K562 (cell line): ENCODE measurements around the gene CRY2. TPM values are rescaled to one million over a fixed set of nuclear protein-coding genes. Genes with fewer than 3 reads are reported as not detected.

Experiments
- ATAC-seq: fragments of 200-7000 bp; cut with Tn5 transposase; 3 replicates; pipeline ENCODE4 v1.9.1; 2020; ENCODE audit warnings: moderate library complexity
- BruUV-seq: library from RNA; stranded (reverse); fragments of 400-500 nt; replicated peaks from 2 replicates; lab custom pipeline; 2021; lab: Mats Ljungman, UMichigan
- CTCF ChIA-PET: fragments of 300-600 bp; formaldehyde crosslinking; extraction: SDS; loops from one replicate; lab custom pipeline; 2021; ENCODE audit warnings: low intra/inter-chr PET ratio; lab: Yijun Ruan, JAX
- POLR2A ChIA-PET: fragments of 300-600, 350-650 bp; sonication (Branson Sonifier 250); formaldehyde crosslinking; extraction: SDS; loops from one replicate; lab custom pipeline; 2021; ENCODE audit warnings: antibody characterized with exemption, inconsistent platforms; lab: Yijun Ruan, JAX
- DNase-seq, 4 experiments: peaks; one replicate each; pipeline versions ENCODE4 v3.0.0 to v3.0.0-alpha.2; 2011 to 2018; ENCODE audit warnings: low spot score in 3 of 4, mixed read lengths in 3 of 4; ENCODE audit errors: extremely low read depth in 1 of 4
- FAIRE-seq: peaks from 2 replicates; lab custom pipeline; 2011; peaks lifted over from hg19 to GRCh38; lab: Jason Lieb, UNC
- H2AFZ ChIP-seq: 2 replicates; pipeline ENCODE4 v1.6.0; 2011; ENCODE audit warnings: low read depth, low read length, control low read depth, inconsistent platforms
- H3K27ac ChIP-seq: fragments of 200-600 bp; 3 replicates; pipeline ENCODE4 v1.8.0; 2011; ENCODE audit warnings: low read depth, mild to moderate bottlenecking, control low read depth, inconsistent platforms, low read length, moderate library complexity, mixed read lengths; ENCODE audit errors: extremely low read depth
- H3K27me3 ChIP-seq, 2 experiments: fragments of 300-600 bp in 1 of 2; 2 replicates in 1 of 2; 3 replicates in 1 of 2; pipeline versions ENCODE4 v1.6.0 to v1.8.0; 2011; ENCODE audit warnings: inconsistent platforms in 2 of 2, low read length in 2 of 2, mild to moderate bottlenecking in 1 of 2, mixed read lengths in 1 of 2, moderate library complexity in 1 of 2; ENCODE audit not compliant: control insufficient read depth in 2 of 2, insufficient read depth in 2 of 2
- H3K36me3 ChIP-seq: fragments of 300-600 bp; 3 replicates; pipeline ENCODE4 v1.8.0; 2011; ENCODE audit warnings: mild to moderate bottlenecking, low read length, inconsistent platforms; ENCODE audit not compliant: control insufficient read depth, insufficient read depth
- H3K4me1 ChIP-seq, 2 experiments: fragments of 200-600 bp in 1 of 2; replicated peaks in 1 of 2; 2 replicates in 1 of 2; 3 replicates in 1 of 2; pipeline versions ENCODE4 v1.5.1 to v1.8.0; 2011; ENCODE audit warnings: inconsistent platforms in 2 of 2, low read length in 2 of 2, mild to moderate bottlenecking in 1 of 2, mixed read lengths in 1 of 2, moderate library complexity in 1 of 2; ENCODE audit not compliant: control insufficient read depth in 2 of 2, insufficient read depth in 2 of 2
- H3K4me2 ChIP-seq: 2 replicates; pipeline ENCODE4 v1.6.1; 2011; ENCODE audit warnings: low read length, control low read depth, inconsistent platforms, mixed read lengths; ENCODE audit not compliant: insufficient read depth
- H3K4me3 ChIP-seq: fragments of 200-600 bp; sonication (generic), shearing (Covaris generic); 2 replicates; pipeline ENCODE4 v1.5.1; 2016; ENCODE audit warnings: control low read depth, inconsistent platforms
- H3K79me2 ChIP-seq: fragments of 200-600 bp; 3 replicates; pipeline ENCODE4 v1.8.0; 2011; ENCODE audit warnings: low read length, inconsistent platforms; ENCODE audit not compliant: control insufficient read depth, insufficient read depth
- H3K9ac ChIP-seq, 2 experiments: 2 replicates each; pipeline versions ENCODE4 v1.6.0 to v1.6.1; 2011; ENCODE audit warnings: low read depth in 2 of 2, low read length in 2 of 2, control low read depth in 1 of 2, inconsistent platforms in 1 of 2, mild to moderate bottlenecking in 1 of 2, mixed read lengths in 1 of 2; ENCODE audit not compliant: insufficient read depth in 1 of 2
- H3K9me1 ChIP-seq: one replicate; pipeline ENCODE4 v1.6.0; 2011; ENCODE audit warnings: inconsistent platforms, mild to moderate bottlenecking, low read length, moderate library complexity; ENCODE audit not compliant: control insufficient read depth, insufficient read depth
- H3K9me3 ChIP-seq: replicated peaks from 2 replicates; pipeline ENCODE4 v1.5.1; 2011; ENCODE audit warnings: low read depth, low read length, inconsistent platforms; ENCODE audit not compliant: control insufficient read depth, insufficient read depth
- H4K20me1 ChIP-seq: replicated peaks from 2 replicates; pipeline ENCODE4 v1.6.1; 2011; ENCODE audit warnings: low read length, inconsistent platforms, mixed read lengths; ENCODE audit not compliant: control insufficient read depth, insufficient read depth
- IRF9 ChIP-seq: fragments of 450-650 bp; IDR thresholded peaks from 2 replicates; pipeline ENCODE4 v1.6.1; 2016; ENCODE audit warnings: missing biosample characterization, missing genetic modification characterization
- PHTF2 ChIP-seq: fragments of 250-450 bp; sonication (Bioruptor Pico); IDR thresholded peaks from 2 replicates; pipeline ENCODE4 v1.5.0; 2021; ENCODE audit warnings: mild to moderate bottlenecking
- PURB ChIP-seq: sonication (generic); formaldehyde crosslinking; IDR thresholded peaks from 2 replicates; pipeline ENCODE4 v1.9.0; 2021; ENCODE audit warnings: low read depth, mild to moderate bottlenecking, missing genetic modification reagents
- TCFL5 ChIP-seq: fragments of 250-450 bp; sonication (Bioruptor Pico); conservative IDR thresholded peaks from 2 replicates; pipeline ENCODE4 v1.6.1; 2021; ENCODE audit warnings: mild to moderate bottlenecking, moderate library complexity, matching md5 sums
- VEZF1 ChIP-seq: fragments of 200-800 bp; sonication (Bioruptor generic); IDR thresholded peaks from 2 replicates; pipeline ENCODE4 v1.6.1; 2017; ENCODE audit warnings: missing genetic modification characterization, missing compliant biosample characterization
- WHSC1 ChIP-seq: IDR thresholded peaks from one replicate; pipeline ENCODE4 v1.6.1; 2012; ENCODE audit warnings: low read length, control low read depth, inconsistent platforms
- WGBS: fragments of 100-300 bp; shearing (Covaris generic); methylation state at CpG from one replicate; pipeline ENCODE4 v1.1.6; 2016; ENCODE audit warnings: low coverage, mixed read lengths; ENCODE audit not compliant: insufficient coverage; ENCODE audit errors: missing lambda C conversion rate; 5-methylcytosine and 5-hydroxymethylcytosine counted together
- in situ Hi-C: fragments of 300-500 bp; cut with MboI; formaldehyde crosslinking; loops from 4 replicates; pipeline ENCODE4 v1.15.0; 2018; ENCODE audit warnings: inconsistent platforms, mixed read lengths
- intact Hi-C: fragments of 100-400 bp; cut with micrococcal nuclease; formaldehyde crosslinking; loops from 2 replicates; pipeline ENCODE4 v1.14.2; 2022
- polyA plus RNA-seq, 8 experiments: library from polyadenylated mRNA; depleted of rRNA in 4 of 8; stranded (reverse) in 5 of 8; unstranded in 3 of 8; fragments of >200 nt; fragmentation: Nextera tagmentation in 2 of 8; fragmentation: Illumina TruSeq in 1 of 8; extraction: Ambion mirVana in 2 of 8; extraction: Trizol in 1 of 8; gene quantifications; 2 replicates each; pipeline versions ENCODE4 v1.2.1 to v1.2.3, GENCODE V29; 2011 to 2014; ENCODE audit warnings: inconsistent platforms in 1 of 8, missing spikeins in 1 of 8
- total RNA-seq, 7 experiments: library from RNA; depleted of rRNA in 6 of 7; stranded (reverse); fragments of >200 nt in 6 of 7; fragmentation: Illumina TruSeq in 2 of 7; extraction: Trizol in 2 of 7; gene quantifications; 2 replicates each; pipeline versions ENCODE4 v1.2.1 to v1.2.3, GENCODE V29; 2011 to 2021; ENCODE audit warnings: low replicate concordance in 1 of 7
- TF ChIP-seq, protein P1 (sequence below), 2 experiments: fragments of 450-650 bp in 1 of 2; sonication (generic) in 1 of 2; formaldehyde crosslinking in 1 of 2; IDR thresholded peaks; 2 replicates each; pipeline versions ENCODE4 v1.7.1 to v1.9.0; 2016 to 2022; ENCODE audit warnings: inconsistent platforms in 1 of 2, mild to moderate bottlenecking in 1 of 2, missing genetic modification reagents in 1 of 2

Gene CRY2
- total and polyA plus RNA-seq, 9 of the 15 experiments (the other 6 are each of a cell fraction or from before 2014, with no cell fraction given) = 2.3 to 23.9 (median 14.8) TPM

GRCh38 chr11:45818961-45819605 lies 28.2 kb upstream of the CRY2 start:
- no peak overlapping the region for H3K4me3 ChIP-seq
- in situ Hi-C loops (no loop called here), intact Hi-C loops (no loop called here)
- peaks cover 11 to 12% of the 10 kb centered on the region in 2 experiments for H3K4me1 ChIP-seq
- H2AFZ ChIP-seq = no peak overlapping the region
- ChIA-PET POLR2A (interaction anchor here (1.6 kb wide), 1 partner anchor 11 kb away, joined by 5 read pairs; no protein-coding TSS in a partner anchor), CTCF (no interaction called here)
- no peak overlapping the region for H3K27ac ChIP-seq
- H3K9ac ChIP-seq = no peak overlapping the region; a peak in 1 of 4 replicates
- H3K4me2 ChIP-seq = no peak overlapping the region
- peak; percentile 68 for FAIRE-seq
- no peak for ATAC-seq
- no peaks in the 10 kb centered on the region for H4K20me1 ChIP-seq
- H3K36me3 ChIP-seq = no peaks in the 10 kb centered on the region
- WGBS = 45% methylated on average over 6 of the region's 6 CpGs
- BruUV-seq = no TSS peak
- no peak for DNase-seq
- H3K9me3 ChIP-seq = no peaks in the 10 kb centered on the region
- H3K79me2 ChIP-seq = no peaks in the 10 kb centered on the region
- H3K9me1 ChIP-seq = no peaks in the 10 kb centered on the region
- H3K27me3 ChIP-seq = no peaks in the 10 kb centered on the region
- TF ChIP-seq, protein P1, sequence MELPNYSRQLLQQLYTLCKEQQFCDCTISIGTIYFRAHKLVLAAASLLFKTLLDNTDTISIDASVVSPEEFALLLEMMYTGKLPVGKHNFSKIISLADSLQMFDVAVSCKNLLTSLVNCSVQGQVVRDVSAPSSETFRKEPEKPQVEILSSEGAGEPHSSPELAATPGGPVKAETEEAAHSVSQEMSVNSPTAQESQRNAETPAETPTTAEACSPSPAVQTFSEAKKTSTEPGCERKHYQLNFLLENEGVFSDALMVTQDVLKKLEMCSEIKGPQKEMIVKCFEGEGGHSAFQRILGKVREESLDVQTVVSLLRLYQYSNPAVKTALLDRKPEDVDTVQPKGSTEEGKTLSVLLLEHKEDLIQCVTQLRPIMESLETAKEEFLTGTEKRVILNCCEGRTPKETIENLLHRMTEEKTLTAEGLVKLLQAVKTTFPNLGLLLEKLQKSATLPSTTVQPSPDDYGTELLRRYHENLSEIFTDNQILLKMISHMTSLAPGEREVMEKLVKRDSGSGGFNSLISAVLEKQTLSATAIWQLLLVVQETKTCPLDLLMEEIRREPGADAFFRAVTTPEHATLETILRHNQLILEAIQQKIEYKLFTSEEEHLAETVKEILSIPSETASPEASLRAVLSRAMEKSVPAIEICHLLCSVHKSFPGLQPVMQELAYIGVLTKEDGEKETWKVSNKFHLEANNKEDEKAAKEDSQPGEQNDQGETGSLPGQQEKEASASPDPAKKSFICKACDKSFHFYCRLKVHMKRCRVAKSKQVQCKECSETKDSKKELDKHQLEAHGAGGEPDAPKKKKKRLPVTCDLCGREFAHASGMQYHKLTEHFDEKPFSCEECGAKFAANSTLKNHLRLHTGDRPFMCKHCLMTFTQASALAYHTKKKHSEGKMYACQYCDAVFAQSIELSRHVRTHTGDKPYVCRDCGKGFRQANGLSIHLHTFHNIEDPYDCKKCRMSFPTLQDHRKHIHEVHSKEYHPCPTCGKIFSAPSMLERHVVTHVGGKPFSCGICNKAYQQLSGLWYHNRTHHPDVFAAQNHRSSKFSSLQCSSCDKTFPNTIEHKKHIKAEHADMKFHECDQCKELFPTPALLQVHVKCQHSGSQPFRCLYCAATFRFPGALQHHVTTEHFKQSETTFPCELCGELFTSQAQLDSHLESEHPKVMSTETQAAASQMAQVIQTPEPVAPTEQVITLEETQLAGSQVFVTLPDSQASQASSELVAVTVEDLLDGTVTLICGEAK (IDR thresholded peaks at IDR 0.05) = no peak
- TF ChIP-seq, protein P1 (CRISPR knock-in tag; IDR thresholded peaks at IDR 0.05) = no peak
- no peak for TF ChIP-seq TCFL5 (CRISPR knock-in tag)
- no peak for TF ChIP-seq WHSC1
- TF ChIP-seq PURB (CRISPR knock-in tag) = no peak
- no peak for TF ChIP-seq IRF9
- TF ChIP-seq VEZF1 (CRISPR knock-in tag) = no peak
- TF ChIP-seq PHTF2 (CRISPR knock-in tag) = no peak
